ENCODE data around the gene SLC22A16. TPM values are rescaled to one million over a fixed set of nuclear protein-coding genes. Genes with fewer than 3 reads are reported as not detected.

SLC22A16 gene, protein sequence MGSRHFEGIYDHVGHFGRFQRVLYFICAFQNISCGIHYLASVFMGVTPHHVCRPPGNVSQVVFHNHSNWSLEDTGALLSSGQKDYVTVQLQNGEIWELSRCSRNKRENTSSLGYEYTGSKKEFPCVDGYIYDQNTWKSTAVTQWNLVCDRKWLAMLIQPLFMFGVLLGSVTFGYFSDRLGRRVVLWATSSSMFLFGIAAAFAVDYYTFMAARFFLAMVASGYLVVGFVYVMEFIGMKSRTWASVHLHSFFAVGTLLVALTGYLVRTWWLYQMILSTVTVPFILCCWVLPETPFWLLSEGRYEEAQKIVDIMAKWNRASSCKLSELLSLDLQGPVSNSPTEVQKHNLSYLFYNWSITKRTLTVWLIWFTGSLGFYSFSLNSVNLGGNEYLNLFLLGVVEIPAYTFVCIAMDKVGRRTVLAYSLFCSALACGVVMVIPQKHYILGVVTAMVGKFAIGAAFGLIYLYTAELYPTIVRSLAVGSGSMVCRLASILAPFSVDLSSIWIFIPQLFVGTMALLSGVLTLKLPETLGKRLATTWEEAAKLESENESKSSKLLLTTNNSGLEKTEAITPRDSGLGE
- total RNA-seq (2021) (0.34 TPM in 1 of 3 replicates, not detected in the others), Bru-seq, nascent RNA (percentile 10 among the genes with signal in this experiment)
- long read RNA-seq, experiment 1: 0 reads
- long read RNA-seq, experiment 2: 0 reads
- long read RNA-seq, experiment 3: 0 reads

DNA sequence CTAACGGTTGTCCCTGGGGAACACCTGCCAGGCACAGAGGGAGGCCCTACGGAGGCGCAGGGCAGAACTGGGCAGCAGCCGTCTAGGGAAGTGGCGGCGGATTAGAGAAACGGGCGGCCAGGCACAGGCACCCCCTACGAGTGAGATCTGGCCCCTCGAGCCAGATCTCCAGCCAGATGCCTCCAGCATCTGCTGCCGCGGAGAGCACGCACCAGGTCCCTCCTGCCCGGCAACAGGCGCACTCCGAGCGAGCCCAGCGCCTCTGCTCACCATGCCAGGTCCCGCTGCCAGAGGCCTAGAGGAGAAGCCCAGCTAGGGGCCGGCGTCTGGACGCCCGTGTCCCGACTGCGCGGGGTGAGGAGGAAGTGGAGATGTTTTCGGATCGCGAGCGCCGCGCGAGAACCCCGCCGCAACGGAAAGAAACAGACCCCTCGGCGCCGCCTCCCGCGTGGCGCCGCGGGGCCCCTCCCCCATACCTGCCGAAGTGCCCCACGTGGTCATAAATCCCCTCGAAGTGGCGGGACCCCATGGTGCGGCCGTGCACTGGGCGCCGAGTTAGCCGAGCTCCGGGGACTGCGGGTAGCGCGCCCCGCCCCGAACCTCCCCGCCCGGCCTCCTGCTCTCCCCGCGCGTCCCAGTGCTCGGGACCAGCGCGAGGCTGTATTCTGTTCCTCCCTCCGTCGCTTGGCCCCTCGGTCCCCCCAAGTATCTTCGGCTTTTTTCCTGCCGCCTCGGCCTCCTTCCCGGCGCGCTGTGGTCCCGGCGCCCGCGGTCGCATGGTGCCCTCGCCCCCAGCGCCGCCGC, at the start of gene SLC22A16:
Gene SLC22A16 (minus strand): TSS at position 568 of the 804 bp plus-strand sequence. CDS start 39 bp downstream, at position 529.
- Mint-ChIP-seq H3K27me3 (ENCODE audit: low read depth) (peaks cover 51% of the 10 kb centered on the region), H3K27ac (no peak within 1 kb of the TSS), H3K36me3 (peaks cover 5% of the 10 kb centered on the region), H3K4me1 (no peaks in the 10 kb centered on the region), H3K4me3 (peak within 1 kb of the TSS; percentile 69), H3K9me3 (peaks cover 18% of the 10 kb centered on the region)
- DNase-seq (ENCODE audit: low spot score): peak; percentile 50
- no peak for TF ChIP-seq HMGA2 (CRISPR knock-in tag; IDR thresholded peaks at IDR 0.05)
- TF ChIP-seq ZNF671 (CRISPR knock-in tag; IDR thresholded peaks at IDR 0.05): no peak
- TF ChIP-seq MXD4 (CRISPR knock-in tag; IDR thresholded peaks at IDR 0.05; ENCODE audit: borderline replicate concordance): no peak
- TF ChIP-seq, protein P1, sequence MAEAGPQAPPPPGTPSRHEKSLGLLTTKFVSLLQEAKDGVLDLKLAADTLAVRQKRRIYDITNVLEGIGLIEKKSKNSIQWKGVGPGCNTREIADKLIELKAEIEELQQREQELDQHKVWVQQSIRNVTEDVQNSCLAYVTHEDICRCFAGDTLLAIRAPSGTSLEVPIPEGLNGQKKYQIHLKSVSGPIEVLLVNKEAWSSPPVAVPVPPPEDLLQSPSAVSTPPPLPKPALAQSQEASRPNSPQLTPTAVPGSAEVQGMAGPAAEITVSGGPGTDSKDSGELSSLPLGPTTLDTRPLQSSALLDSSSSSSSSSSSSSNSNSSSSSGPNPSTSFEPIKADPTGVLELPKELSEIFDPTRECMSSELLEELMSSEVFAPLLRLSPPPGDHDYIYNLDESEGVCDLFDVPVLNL (CRISPR knock-in tag; IDR thresholded peaks at IDR 0.05; ENCODE audit: borderline replicate concordance, low read depth): 0 out of 2 replicates have a peak, but pooled peaks have one; percentile 34
- no peak for TF ChIP-seq ZNF263 (CRISPR knock-in tag; IDR thresholded peaks at IDR 0.05; ENCODE audit: low read depth)
- ATAC-seq: peak; percentile 80
- POLR2A ChIA-PET: interaction anchor here (0.5 kb wide), 1 partner anchor 460 kb away, joined by 5 read pairs; no protein-coding TSS in a partner anchor
- CTCF ChIA-PET: no interaction called here

DNA sequence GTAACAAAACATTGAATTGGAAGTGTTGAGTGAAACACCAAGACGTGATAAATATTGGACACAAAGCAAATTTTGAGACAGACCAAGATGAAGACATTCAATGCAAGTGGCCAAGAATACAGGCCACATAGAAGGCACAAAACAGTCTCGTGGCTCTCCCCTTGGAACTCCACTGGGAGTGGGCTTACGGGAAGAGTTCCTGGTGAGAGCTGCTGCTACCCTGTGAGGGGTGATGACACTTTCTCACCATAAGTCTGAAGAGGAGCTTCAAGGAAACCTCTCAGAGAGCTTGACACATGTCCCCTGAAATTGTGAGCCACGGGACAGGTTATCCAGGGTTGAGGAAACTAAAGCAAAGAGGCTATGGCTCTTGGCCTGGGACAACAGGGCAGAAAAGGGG, 48.6 kb upstream of the SLC22A16 start:
- ChIA-PET POLR2A (no interaction called here), CTCF (no interaction called here)
- Mint-ChIP-seq H3K36me3 (no peaks in the 10 kb centered on the region), H3K27ac (no peak overlapping the region), H3K27me3 (ENCODE audit: low read depth) (no peaks in the 10 kb centered on the region), H3K4me3 (no peak overlapping the region), H3K4me1 (peaks cover 6% of the 10 kb centered on the region; the same call in 1 of the 2 replicates), H3K9me3 (peaks cover under 1% of the 10 kb centered on the region; the same call in 1 of the 2 replicates)
- TF ChIP-seq NFATC4 (CRISPR knock-in tag; IDR thresholded peaks at IDR 0.05): no peak
- no peak for TF ChIP-seq TP53 (CRISPR knock-in tag; IDR thresholded peaks at IDR 0.05)
- no peak for TF ChIP-seq SP1 (CRISPR knock-in tag; conservative IDR thresholded peaks at IDR 0.05)
- TF ChIP-seq, protein P2, sequence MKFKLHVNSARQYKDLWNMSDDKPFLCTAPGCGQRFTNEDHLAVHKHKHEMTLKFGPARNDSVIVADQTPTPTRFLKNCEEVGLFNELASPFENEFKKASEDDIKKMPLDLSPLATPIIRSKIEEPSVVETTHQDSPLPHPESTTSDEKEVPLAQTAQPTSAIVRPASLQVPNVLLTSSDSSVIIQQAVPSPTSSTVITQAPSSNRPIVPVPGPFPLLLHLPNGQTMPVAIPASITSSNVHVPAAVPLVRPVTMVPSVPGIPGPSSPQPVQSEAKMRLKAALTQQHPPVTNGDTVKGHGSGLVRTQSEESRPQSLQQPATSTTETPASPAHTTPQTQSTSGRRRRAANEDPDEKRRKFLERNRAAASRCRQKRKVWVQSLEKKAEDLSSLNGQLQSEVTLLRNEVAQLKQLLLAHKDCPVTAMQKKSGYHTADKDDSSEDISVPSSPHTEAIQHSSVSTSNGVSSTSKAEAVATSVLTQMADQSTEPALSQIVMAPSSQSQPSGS (CRISPR knock-in tag; IDR thresholded peaks at IDR 0.05; ENCODE audit: borderline replicate concordance, low read depth): no peak
- no peak for TF ChIP-seq NR3C1 (CRISPR knock-in tag; conservative IDR thresholded peaks at IDR 0.05; ENCODE audit: low read depth)
- no peak for TF ChIP-seq ZNF138 (CRISPR knock-in tag; conservative IDR thresholded peaks at IDR 0.05)
- TF ChIP-seq FOXJ3 (CRISPR knock-in tag; IDR thresholded peaks at IDR 0.05; ENCODE audit: borderline replicate concordance): no peak
- TF ChIP-seq GTF2I (CRISPR knock-in tag; conservative IDR thresholded peaks at IDR 0.05): no peak
- no peak for TF ChIP-seq JAZF1 (CRISPR knock-in tag; IDR thresholded peaks at IDR 0.05)
- TF ChIP-seq TEAD1 (CRISPR knock-in tag; IDR thresholded peaks at IDR 0.05): no peak
- TF ChIP-seq, protein P1 (CRISPR knock-in tag; IDR thresholded peaks at IDR 0.05; ENCODE audit: borderline replicate concordance, low read depth): no peak
- TF ChIP-seq CBFB (CRISPR knock-in tag; IDR thresholded peaks at IDR 0.05; ENCODE audit: low read depth): no peak
- TF ChIP-seq, protein P3, sequence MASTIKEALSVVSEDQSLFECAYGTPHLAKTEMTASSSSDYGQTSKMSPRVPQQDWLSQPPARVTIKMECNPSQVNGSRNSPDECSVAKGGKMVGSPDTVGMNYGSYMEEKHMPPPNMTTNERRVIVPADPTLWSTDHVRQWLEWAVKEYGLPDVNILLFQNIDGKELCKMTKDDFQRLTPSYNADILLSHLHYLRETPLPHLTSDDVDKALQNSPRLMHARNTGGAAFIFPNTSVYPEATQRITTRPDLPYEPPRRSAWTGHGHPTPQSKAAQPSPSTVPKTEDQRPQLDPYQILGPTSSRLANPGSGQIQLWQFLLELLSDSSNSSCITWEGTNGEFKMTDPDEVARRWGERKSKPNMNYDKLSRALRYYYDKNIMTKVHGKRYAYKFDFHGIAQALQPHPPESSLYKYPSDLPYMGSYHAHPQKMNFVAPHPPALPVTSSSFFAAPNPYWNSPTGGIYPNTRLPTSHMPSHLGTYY (CRISPR knock-in tag; IDR thresholded peaks at IDR 0.05): no peak
- no peak for TF ChIP-seq JUN (CRISPR knock-in tag; IDR thresholded peaks at IDR 0.05)
- TF ChIP-seq ZNF317 (CRISPR knock-in tag; IDR thresholded peaks at IDR 0.05; ENCODE audit: borderline replicate concordance, low read depth): no peak
- TF ChIP-seq SMAD3 (CRISPR knock-in tag; IDR thresholded peaks at IDR 0.05; ENCODE audit: borderline replicate concordance): no peak
- TF ChIP-seq, protein P4, sequence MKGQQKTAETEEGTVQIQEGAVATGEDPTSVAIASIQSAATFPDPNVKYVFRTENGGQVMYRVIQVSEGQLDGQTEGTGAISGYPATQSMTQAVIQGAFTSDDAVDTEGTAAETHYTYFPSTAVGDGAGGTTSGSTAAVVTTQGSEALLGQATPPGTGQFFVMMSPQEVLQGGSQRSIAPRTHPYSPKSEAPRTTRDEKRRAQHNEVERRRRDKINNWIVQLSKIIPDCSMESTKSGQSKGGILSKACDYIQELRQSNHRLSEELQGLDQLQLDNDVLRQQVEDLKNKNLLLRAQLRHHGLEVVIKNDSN (CRISPR knock-in tag; IDR thresholded peaks at IDR 0.05): no peak
- ATAC-seq (no peak), DNase-seq (ENCODE audit: low spot score) (no peak)
